MCF 10A (cell line): ENCODE data around the gene DDX4. TPM values are rescaled to one million over a fixed set of nuclear protein-coding genes. Genes with fewer than 3 reads are reported as not detected.

Source experiments
- BruUV-seq: library from RNA; stranded (reverse); fragments of 400-500 nt; replicated peaks from 2 replicates; lab custom pipeline; 2021; lab: Mats Ljungman, UMichigan
- CTCF ChIA-PET: fragments of 300-600 bp; sonication (Branson Sonifier 250); formaldehyde crosslinking; extraction: SDS; loops from one replicate; lab custom pipeline; 2021; ENCODE audit warnings: antibody characterized with exemption, inconsistent platforms; lab: Yijun Ruan, JAX
- POLR2A ChIA-PET: fragments of 300-600, 350-650 bp; sonication (Branson Sonifier 250); formaldehyde crosslinking; extraction: SDS; loops from one replicate; lab custom pipeline; 2020; ENCODE audit warnings: antibody characterized with exemption, inconsistent platforms; lab: Yijun Ruan, JAX
- DNase-seq: peaks from one replicate; pipeline ENCODE4 v3.0.0-alpha.2; 2018; ENCODE audit not compliant: unreplicated experiment
- H3K27ac Mint-ChIP-seq: one replicate; pipeline ENCODE4 v1.8.0; 2022; ENCODE audit warnings: mild to moderate bottlenecking, low read depth, mixed read lengths; ENCODE audit not compliant: unreplicated experiment
- H3K27me3 Mint-ChIP-seq: one replicate; pipeline ENCODE4 v1.8.0; 2022; ENCODE audit warnings: mixed read lengths; ENCODE audit not compliant: insufficient read depth, unreplicated experiment
- H3K36me3 Mint-ChIP-seq: one replicate; pipeline ENCODE4 v1.8.0; 2022; ENCODE audit warnings: mild to moderate bottlenecking, moderate library complexity, mixed read lengths; ENCODE audit not compliant: insufficient read depth, unreplicated experiment
- H3K4me1 Mint-ChIP-seq: one replicate; pipeline ENCODE4 v1.8.0; 2022; ENCODE audit warnings: mixed read lengths; ENCODE audit not compliant: insufficient read depth, unreplicated experiment
- H3K4me3 Mint-ChIP-seq: one replicate; pipeline ENCODE4 v1.8.0; 2022; ENCODE audit warnings: mild to moderate bottlenecking, moderate library complexity, mixed read lengths; ENCODE audit not compliant: unreplicated experiment
- H3K9me3 Mint-ChIP-seq: one replicate; pipeline ENCODE4 v1.8.0; 2022; ENCODE audit warnings: mixed read lengths; ENCODE audit not compliant: unreplicated experiment
- CTCF ChIP-seq: fragments of 200-600 bp; IDR thresholded peaks from one replicate; pipeline ENCODE4 v1.8.0; 2022; ENCODE audit warnings: antibody characterized with exemption, mild to moderate bottlenecking; ENCODE audit not compliant: unreplicated experiment
- intact Hi-C: fragments of 100-400 bp; cut with micrococcal nuclease; formaldehyde crosslinking; loops from 2 replicates; pipeline ENCODE4 v1.14.1; 2022
- total RNA-seq: library from RNA; stranded (reverse); gene quantifications from 2 replicates; pipeline ENCODE4 v1.2.3, GENCODE V29; 2022

Gene DDX4
- total RNA-seq, 1 experiment from 2014 or later = not detected

- no peaks in the 10 kb centered on the region for H3K4me1 Mint-ChIP-seq
- ChIA-PET CTCF (interaction anchor here (0.7 kb wide), 1 partner anchor 292 kb away, joined by 5 read pairs; no protein-coding TSS in a partner anchor), POLR2A (no interaction called here)
- DNase-seq = no peak
- H3K4me3 Mint-ChIP-seq = no peak overlapping the region
- no TSS peak for BruUV-seq
- no peaks in the 10 kb centered on the region for H3K36me3 Mint-ChIP-seq
- peaks cover 18% of the 10 kb centered on the region for H3K9me3 Mint-ChIP-seq
- no peak overlapping the region for H3K27ac Mint-ChIP-seq
- no peaks in the 10 kb centered on the region for H3K27me3 Mint-ChIP-seq
- TF ChIP-seq CTCF = no peak
- intact Hi-C loops = no loop called here
Measured at GRCh38 chr5:55720188-55720703, 17.6 kb upstream of the DDX4 start.

- no peak for TF ChIP-seq CTCF
- Mint-ChIP-seq H3K27me3 (no peaks in the 10 kb centered on the region), H3K27ac (no peak overlapping the region), H3K4me3 (no peak overlapping the region), H3K36me3 (no peaks in the 10 kb centered on the region), H3K9me3 (no peaks in the 10 kb centered on the region), H3K4me1 (no peaks in the 10 kb centered on the region)
- no peak for DNase-seq
- intact Hi-C loops = no loop called here
- no TSS peak for BruUV-seq
- POLR2A ChIA-PET = no interaction called here
- CTCF ChIA-PET = no interaction called here
Measured at GRCh38 chr5:55724281-55724680, 13.6 kb upstream of the DDX4 start.

GRCh38 chr5:55731848-55732247 lies 6.0 kb upstream of the DDX4 start:
- Mint-ChIP-seq H3K4me1 (no peaks in the 10 kb centered on the region), H3K27ac (no peak overlapping the region), H3K4me3 (no peak overlapping the region), H3K9me3 (no peaks in the 10 kb centered on the region), H3K27me3 (no peaks in the 10 kb centered on the region), H3K36me3 (no peaks in the 10 kb centered on the region)
- BruUV-seq = no TSS peak
- intact Hi-C loops = no loop called here
- TF ChIP-seq CTCF = no peak
- POLR2A ChIA-PET = interaction anchor here (0.5 to 1.5 kb wide), 5 partner anchors 13 to 478 kb away, joined by 3 to 4 read pairs (median 3); no protein-coding TSS in a partner anchor
- no peak for DNase-seq
- CTCF ChIA-PET = no interaction called here

- CTCF ChIA-PET = no interaction called here
- H3K27ac Mint-ChIP-seq = no peak overlapping the region
- H3K27me3 Mint-ChIP-seq = no peaks in the 10 kb centered on the region
- no peaks in the 10 kb centered on the region for H3K9me3 Mint-ChIP-seq
- POLR2A ChIA-PET = interaction anchor here (0.6 to 0.7 kb wide), 3 partner anchors 34 to 136 kb away, joined by 3 to 4 read pairs (median 3); no protein-coding TSS in a partner anchor
- no peaks in the 10 kb centered on the region for H3K36me3 Mint-ChIP-seq
- BruUV-seq = no TSS peak
- no peak overlapping the region for H3K4me3 Mint-ChIP-seq
- no peak for DNase-seq
- intact Hi-C loops = no loop called here
- no peaks in the 10 kb centered on the region for H3K4me1 Mint-ChIP-seq
- no peak for TF ChIP-seq CTCF
Measured at GRCh38 chr5:55732585-55732984, 5.3 kb upstream of the DDX4 start.
